Superior temporal gyrus (tissue), 1 donor: ENCODE data around the gene PRDM16.

Experiments
- DNase-seq: peaks from one replicate; pipeline ENCODE4 v3.0.0-alpha.2; 2016; ENCODE audit errors: extremely low spot score

Gene PRDM16

DNA sequence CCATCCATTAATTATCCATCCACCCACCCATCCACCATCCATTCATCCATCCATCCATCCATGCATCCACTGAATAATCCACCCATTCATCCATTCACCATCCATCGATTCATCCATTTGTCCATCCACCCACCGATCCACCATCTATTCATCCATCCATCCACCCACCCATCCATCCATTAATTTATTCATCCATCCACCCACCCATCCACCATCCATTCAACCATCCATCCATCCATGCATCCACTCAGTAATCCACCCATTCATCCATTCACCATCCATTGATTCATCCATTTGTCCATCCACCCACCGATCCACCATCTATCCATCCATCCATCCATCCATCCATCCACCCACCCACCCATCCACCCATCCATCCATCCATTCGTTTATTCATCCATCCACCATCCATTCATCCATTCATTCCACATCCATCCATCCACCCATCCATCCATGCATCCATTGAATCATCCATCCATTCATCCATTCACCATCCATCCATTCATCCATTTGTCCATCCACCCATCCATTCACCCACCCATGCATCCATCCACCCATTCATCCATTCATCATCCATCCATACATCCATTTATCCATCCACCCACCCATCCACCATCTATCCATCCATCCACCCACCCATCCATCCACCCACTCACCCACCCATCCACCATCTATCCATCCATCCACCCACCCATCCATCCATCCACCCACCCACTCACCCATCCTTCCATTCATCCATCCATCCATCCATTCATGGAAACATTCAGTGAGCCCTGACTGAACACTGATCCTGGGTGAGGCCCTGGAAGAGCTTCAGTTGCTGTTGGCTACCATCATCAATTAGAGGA, 302.1 kb downstream of the PRDM16 start:
- DNase-seq: no peak

DNA sequence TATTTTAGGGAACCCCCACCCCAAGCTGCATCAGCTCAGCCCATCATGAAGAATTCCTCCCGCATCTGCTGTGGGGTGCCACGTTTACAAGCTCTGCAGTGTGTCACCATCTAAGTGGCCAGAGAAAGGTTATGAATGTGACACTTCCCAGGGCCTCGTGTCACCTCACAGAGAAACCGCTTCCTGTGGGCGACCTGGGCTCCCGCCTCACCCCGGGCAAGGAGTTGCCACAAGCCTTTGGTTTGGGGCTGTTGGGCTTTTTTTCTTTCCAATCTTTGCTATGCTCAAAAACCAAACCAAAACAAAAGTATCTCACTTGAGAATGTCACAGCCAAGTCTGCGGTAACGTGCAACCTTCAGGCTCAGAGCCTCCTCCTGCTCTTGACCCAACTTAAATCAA, 303.3 kb downstream of the PRDM16 start:
- DNase-seq: no peak

DNA sequence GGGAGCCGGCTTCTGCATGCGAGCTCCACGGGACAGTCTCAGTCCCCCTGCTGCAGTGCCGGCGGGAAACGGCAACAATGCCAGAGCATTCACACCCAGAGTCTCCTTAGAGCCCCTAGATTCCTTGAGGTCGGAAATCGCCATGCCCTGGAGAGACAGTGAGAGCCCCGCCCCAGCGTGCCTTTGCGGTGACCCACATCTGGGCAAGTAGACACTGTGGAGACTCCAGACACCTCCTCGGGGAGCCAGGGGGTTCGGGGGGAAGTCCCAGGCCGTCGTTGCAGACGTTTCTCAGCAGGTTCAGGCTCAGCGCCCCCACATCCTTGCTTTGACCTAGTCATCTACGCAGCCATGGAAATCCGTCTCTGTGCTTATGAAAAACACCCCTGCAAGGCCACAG, 304.2 kb downstream of the PRDM16 start:
- no peak for DNase-seq

DNA sequence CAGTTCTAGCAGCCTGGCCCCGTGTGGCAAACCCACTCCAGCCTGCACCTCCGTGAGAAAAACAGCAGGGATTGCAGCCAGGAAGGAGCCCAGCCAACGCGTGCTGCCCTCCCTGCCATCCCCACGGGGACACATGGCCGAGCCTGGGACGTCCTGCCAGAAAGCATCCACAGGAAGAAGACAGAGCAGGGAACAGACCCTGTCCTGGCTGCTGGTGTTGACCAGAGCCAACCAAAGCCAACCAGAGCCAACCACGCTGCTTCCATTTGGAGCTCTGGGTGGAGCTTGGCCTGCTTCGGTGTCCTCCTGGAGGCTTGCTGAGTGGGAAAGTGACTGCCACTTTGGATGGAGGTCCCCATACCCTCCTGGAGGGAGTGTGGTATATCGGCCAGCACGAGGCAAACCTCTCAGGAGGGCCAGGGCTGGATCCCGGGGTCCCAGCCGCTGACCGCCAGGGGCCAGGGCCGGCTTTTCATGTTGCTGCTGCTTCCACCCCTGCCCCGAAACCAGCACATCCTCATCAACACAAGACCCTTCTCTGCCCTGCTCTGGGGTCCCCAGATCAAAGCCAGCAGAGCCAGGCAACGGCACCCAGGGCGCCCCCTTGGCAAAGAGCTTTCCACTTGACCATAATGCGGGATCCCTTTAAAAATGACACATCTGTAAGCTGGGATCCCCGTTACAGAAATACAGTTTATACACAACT, 304.9 kb downstream of the PRDM16 start:
- DNase-seq: no peak

DNA sequence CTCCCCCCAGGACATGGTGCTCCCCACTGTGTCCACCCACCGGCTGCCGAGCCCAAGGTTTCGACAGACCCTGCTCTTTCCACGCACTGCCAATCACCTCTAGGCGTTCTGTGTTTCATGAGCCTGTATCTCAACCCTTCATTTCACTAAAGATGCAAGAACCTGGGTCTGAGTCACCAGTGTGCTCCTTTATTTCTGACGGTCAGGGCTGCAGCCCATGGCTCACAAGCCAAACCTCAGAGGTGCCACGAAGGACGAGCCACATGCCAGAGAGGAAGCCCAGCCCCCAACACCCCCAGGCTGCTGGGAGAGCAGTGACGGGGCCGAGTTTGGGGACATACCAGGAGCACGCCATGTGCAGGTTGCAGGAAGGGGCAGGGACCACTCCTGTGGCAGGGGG, 306.2 kb downstream of the PRDM16 start:
- no peak for DNase-seq

DNA sequence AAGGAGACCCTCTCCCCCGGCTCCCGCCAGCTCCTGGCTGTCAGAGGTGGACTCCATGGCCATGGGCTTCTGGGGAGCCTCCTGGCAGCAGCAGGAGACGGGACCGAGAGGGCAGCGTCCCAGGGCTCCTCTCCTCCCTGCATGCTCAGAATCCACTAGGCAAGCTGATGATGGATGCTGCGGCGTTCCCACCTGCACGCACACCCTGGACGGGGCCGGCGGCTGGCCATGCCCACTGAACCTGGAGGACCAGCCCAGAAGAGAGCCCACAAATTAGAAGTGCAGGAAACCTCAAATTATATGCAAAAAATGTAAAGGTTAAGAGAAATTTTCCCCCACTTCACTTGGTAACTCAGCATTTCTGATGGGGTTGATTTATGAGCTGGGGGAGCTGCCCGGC, 308.2 kb downstream of the PRDM16 start:
- DNase-seq: no peak

DNA sequence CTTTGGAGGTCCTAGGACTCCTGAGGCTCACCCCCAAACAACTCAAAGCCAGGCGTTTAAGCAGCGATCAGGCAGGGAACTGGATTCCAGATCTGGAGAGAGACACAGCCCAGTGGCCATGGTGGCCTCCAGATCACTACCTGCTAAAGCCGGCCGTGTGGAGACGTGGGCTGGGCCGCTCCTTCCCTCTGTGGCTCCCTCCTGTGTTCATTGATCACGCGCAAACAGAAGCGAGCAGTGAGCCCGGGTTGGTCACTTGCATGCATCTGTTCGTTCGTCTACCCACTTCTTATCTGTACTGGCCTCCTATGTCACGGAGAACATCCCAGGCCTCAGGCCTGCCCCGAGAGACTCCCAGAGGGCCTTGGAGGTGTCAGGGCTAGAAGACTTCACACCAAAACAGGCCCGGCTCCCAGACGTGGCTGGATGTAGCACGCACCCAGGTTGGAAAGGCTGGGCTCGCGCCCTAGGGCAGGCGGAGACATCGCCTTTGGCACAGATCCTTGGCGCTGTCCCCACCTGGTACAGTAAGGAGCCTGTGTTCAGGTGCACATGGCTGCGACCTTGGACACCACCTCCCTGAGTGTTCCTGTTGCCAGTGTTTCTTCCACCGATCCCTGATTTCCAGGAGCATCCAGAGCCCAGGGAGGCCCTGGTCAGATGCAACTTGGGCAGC, 308.7 kb downstream of the PRDM16 start:
- DNase-seq: no peak

DNA sequence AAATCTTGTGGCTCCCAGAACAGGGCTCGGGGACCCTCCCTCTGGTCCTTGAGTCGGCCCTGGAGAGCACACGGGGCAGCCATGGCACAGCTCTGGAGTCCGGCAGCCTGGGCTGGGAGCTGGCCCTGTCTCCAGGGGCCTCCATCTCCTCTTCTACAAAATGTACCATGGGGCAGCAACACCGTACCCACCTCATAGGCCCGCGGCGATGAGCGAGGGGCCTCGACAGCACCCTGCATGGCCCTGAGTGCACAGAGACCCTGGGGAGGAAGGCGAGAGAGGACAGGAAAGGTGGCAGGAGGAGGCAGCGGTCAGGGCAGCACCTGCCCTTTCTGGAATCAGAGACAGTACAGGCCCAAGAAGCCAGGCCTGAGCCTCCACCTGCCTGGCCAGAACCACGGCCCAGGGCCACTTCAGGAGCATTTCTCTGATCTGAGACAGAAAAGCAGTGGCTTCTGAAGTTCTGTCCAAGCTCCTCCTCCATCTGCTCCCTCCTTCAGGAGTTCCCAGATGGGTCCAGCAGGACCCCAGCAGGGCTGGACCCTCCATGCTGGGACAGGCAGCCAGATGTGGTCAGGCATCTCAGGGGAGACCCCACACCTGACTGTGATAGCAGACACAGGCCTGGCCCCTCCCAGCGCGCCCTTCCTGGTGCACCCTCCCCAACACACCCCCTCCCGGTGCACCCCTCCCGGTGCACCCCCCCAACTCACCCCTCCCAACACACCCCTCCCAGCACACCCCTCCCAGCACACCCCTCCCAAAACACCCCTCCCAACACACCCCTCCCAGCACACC, 309.6 kb downstream of the PRDM16 start:
- no peak for DNase-seq

DNA sequence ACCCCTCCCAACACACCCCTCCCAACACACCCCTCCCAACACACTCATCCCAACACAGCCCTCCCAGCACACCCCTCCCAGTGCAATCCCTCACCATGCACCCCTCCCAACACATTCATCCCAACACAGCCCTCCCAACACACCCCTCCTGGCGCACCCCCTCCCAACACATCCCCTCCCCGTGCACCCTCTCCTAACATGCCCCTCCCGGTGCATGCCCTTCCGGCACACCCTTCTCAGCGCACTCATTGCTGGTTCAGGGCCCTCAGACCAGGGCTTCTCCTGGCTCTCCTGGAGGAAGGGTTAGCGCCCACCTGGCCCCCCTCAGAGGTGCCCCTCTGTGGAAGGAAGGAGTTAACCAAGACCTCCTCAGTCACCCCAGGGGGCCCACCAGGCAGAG, 310.9 kb downstream of the PRDM16 start:
- no peak for DNase-seq

DNA sequence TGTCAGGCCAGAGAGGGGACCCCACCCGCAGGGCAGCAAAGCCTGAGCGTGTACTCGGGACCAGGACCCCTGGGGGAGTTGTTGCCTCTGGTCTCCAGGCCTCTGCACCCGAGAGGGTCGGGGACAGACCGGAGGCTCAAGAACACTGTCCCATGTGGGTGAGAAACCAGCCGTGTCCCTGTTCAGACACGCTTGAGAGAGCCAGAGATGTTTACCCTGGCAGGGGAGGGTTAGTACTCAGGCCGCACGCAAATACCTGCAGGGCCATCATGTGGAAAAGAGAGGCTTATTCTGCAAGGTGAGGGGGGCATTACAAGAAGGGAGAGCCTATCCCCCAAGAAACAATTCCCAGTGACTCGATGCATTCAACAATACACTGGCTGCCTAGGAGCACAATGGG, 311.5 kb downstream of the PRDM16 start:
- no peak for DNase-seq

DNA sequence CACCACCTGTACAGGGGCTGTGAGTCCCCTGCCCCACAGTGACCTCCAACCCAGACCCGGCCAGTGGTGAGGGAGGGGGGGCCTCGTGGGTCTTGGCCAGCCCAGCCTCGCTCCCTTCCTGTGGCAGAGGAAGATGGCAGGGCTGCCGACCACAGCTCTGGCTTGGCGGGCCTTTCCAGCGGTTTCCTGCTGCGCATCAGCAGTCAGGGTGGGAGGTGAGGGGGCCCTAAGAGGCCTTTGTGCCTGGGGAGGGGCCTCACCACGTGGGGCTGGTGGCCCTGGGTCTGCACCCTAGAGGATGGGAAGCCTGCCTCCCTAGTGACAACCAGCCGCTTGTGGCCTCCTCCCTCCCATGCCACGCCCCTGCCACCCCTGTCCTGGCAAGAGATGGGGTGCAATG, 312.9 kb downstream of the PRDM16 start:
- DNase-seq: no peak

DNA sequence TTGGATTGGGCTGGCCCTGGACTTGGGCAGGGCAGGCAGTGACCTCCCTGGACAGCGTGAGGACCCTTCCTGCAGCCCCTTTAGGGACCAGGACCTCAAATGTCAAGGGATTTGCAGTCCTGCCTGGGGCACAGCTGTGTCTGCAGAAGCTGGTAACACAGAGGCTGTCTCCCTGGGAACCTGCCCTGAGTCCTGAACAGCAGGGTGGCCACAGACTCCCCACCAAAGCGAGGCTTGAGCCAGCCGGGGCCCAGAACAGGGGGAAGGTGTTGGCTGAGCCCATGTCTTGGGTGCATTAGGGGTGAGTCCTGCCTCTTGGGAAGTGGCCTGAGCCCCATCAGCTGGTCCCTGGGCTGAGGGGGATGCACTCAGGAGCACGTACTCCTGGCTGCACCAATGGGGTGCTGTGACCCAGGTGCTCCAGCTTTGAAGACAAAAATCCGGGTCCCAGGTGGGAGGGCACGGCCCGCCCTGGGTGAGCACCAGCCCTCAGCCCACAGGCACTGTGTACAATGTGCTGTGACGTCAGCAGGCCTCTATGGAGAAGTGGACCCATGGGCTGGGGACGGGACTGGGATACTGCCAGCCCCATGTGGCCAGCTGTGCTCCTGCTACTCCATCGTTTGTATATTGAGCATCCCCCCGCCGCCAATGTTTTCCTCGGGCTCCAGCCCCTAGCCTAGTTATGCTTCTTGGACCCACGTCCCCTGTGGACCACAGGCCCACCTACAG, 313.5 kb downstream of the PRDM16 start:
- DNase-seq: no peak

DNA sequence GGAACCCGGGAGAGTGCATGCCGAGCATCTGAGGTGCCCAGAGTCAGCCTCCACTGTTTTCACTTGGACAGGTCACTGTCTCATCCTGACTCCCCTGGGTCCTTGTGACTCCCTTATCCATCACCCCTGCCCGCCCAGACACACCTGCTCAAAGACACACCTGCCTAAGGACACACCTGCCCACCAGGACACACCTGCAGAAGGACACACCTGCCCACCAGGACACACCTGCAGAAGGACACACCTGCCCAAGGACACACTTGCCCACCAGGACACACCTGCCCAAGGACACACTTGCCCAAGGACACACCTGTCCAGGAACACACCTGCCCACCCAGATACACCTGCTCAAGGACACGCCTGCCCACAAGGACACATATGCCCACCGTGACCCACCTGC, 314.7 kb downstream of the PRDM16 start:
- DNase-seq: no peak

DNA sequence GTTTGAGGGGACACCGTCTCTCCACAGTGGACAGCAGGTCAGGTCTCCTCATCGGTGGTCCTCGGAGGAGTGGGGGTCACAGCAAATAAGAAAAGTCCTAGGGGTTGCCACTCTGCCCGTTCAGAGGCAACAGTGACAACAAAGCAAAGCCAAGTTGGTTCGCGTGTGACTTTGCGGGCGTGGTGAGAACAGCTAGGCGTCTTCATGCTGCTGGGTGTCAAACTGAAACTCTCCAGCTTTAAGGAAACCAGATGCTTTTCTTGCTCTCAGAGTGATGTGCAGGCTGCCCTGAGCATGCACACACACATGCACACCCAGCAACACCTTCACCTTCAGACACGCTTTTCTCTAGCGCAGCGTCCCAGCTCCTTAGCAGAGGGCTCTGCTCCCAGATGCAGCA, 315.4 kb downstream of the PRDM16 start:
- DNase-seq: no peak

DNA sequence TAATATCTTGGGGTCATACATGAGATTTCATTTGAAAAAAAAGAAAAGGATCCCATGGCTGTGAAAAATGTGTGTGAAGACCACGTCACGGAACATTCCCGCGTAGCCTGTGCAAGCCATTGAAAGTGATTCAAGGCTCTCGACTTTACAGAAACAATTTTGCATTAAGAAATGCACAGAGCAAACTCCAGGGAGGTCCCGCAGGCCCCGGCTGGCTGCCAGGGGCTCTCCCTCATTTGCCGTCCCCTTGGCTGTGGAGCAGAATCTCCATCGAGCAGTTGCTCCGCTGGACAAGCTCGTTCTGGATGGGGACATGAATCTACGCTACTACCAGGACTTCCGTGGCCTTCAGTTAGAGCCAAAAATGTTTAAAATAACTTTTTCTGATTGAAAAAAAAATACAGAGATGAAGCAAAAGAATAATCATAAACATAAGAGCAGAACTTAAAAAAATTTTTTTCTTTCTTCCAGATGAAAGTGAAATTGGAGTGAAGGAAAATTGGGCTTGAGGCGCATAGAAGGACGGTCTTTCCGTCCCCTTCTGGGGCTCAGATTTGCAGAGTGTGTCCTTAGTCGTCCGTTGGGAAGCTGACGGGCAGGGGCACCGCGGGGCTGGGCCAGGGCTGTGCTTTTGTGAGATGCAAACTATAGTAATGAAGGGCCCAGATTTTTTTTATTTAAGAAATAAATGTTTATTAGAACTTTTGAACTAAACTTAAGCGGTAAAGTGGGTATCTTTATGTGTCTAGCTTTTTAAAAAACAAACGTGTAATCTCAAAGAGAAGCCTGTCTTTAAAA, 317.4 kb downstream of the PRDM16 start:
- no peak for DNase-seq

DNA sequence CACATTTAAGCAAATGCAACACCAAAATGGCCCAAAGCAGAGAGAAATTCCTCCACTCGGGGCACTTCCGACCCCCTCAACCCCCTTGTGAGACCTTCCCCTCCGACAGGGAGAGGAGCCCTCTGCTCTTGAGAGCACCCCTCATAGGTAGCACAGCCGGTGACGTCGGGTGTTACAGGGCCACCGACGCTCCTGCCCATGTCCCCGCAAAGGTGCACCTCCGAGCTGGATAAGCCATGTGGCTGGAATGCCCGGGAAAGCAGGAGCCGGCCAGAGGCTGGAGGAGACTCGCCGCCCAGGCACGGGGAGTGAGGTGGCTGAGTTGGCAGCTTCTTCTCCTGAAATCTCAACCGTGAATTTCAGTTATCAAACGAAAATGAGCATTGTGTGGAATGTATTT, 318.4 kb downstream of the PRDM16 start:
- DNase-seq: no peak

DNA sequence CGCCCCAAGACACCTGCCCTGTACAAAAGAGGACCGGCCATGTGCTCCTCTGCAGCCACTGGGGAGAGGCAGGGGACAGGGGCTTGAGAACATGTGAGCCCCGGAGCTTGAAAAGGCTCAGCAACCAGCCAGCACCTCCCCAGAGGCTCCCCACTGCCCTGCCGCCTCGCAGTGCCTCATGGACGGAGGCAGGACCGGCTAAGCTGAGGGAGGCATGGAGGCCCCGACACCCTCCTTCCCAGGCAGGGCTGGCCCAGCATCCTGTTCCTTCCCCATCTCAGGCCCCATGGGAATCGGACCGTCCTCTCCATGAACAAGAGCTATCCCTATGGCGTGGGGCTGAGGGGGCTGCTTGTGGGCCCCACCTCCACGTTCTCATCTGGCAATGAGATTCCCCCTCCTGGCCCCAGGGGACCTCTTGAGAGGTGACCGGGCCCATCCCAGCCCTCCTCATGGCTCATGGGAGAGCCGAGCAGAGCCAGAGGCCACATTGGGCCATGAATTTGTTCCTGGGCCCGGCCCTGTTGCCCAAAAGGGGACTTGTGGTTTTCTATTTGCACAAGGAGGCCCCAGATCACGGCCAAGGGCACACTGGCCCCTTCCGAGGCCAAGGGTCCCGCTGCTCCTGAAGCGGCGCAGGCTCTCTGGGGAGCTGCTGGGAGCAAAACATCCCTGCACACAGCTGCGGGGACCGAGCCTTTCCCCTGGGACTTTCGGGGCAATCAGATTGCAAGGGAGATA, 320.3 kb downstream of the PRDM16 start:
- DNase-seq: no peak

DNA sequence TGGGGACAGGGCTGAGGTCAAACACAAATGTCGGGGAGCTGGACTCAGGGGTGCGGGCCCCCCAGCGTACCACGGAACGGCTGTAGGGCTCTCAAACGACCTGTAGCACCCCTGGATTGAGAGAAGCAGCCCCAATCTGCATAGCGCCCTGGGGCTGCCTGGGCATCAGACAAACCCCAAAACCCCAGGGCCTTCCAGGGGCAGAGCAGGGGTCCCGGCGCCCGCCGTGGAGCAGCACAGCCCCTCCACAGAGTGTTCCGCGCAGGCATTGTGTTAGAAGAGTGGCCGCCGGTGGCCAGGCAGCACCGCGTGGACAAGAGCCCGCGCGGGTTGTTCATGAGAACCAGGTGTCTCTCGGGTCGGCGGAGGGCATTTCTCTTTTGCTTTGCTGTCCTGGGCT, 321.3 kb downstream of the PRDM16 start:
- no peak for DNase-seq

DNA sequence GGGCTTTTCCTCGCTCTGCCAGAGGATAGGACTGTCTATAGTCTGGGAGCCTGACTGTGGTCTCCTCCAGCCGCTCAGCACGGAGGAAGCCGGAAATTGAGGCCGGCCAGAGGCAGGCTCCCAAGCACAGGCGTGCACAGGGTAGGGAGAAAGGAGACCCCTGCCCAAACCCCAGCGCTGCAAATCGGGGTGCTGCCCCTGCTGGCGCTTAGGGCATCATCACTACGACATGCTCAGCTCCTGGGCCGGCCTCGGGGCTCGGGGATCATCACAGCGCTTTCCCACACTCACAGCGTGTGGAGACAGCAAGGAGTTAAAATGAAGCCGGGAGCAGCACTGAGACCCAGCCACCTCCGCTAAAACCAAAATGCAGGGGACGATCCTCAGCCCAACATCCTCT, 322.7 kb downstream of the PRDM16 start:
- no peak for DNase-seq
